ENCODE data around the gene PROP1.

DNA sequence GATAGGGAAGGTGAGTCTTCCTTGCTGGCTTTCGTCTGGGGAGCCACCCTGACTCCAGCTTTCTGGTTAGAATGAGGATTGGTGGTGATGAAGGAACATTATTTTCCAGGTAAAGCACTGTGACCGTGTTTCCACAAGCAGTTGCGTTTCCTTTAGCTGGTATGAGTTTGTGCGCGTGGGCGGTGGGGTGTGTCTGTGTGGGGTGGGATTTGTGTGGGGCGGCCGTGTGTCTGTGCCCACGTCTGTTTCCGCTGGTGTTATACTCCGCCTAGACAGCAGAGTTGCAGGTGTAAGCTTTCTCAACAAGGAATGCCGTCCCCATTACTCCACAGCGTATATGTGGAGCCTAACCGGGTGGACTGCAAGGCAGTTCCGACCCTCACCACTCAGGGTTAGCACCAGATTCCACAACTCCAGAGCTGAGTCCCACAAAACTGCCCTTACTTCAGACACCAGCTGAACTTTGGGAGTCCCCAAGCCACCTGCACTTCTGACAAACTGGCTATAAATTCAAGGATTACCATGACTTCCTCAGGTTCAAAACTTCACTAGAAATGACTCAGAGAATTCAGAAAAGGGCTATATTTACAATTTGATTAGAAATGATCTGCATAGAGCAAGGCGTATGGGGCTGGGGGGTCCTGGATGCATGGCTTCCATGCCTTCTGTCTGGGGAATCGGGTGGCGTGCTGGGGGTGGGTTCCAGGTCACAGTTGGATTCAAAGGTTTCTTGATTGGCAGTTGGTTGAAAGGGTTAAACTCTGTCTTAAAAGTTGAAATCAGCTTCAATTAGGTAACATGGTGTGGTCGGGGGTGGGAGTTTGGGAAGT, 29.8 kb downstream of the PROP1 start:
- TF ChIP-seq, protein P1, sequence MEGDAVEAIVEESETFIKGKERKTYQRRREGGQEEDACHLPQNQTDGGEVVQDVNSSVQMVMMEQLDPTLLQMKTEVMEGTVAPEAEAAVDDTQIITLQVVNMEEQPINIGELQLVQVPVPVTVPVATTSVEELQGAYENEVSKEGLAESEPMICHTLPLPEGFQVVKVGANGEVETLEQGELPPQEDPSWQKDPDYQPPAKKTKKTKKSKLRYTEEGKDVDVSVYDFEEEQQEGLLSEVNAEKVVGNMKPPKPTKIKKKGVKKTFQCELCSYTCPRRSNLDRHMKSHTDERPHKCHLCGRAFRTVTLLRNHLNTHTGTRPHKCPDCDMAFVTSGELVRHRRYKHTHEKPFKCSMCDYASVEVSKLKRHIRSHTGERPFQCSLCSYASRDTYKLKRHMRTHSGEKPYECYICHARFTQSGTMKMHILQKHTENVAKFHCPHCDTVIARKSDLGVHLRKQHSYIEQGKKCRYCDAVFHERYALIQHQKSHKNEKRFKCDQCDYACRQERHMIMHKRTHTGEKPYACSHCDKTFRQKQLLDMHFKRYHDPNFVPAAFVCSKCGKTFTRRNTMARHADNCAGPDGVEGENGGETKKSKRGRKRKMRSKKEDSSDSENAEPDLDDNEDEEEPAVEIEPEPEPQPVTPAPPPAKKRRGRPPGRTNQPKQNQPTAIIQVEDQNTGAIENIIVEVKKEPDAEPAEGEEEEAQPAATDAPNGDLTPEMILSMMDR (IDR thresholded peaks at IDR 0.05; ENCODE audit: poor library complexity), result no peak
- TF ChIP-seq EZH2 (IDR thresholded peaks at IDR 0.05; ENCODE audit: borderline replicate concordance), result no peak

Measured in hepatocyte (in vitro differentiated cells).